Measurements from ENCODE around the gene SERPINE1.

DNA sequence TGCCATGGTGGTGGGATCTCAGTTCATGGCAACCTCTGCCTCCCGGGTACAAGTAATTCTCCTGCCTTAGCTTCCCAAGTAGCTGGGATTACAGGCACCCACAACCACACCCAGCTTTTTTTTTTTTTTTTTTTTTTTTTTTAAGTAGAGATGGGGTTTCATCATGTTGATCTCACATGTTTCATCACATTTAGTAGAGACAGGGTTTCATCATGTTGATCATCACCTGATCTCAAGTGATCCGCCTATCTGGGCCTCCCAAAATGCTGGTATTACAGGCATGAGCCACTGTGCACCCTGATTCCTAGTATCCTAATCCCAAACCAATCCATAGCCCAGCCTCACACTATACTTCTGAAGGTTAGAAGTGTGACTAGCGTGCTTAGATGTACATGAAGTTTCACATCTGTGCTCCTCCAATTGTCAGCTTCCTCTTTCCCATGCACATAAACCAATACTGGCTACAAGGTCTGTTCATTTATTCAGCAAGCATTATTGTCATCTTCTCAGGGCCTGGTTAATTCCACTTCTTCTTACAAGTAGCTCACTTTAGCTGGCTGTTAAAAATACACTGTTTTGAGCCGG, 60.0 kb downstream of the SERPINE1 start:
- no peak for TF ChIP-seq ZFP36L2 (CRISPR knock-in tag; IDR thresholded peaks at IDR 0.05)
- TF ChIP-seq CTCF (CRISPR knock-in tag; IDR thresholded peaks at IDR 0.05): no peak
- TF ChIP-seq TARDBP (CRISPR knock-in tag; IDR thresholded peaks at IDR 0.05): no peak
- no peak for TF ChIP-seq MEIS1 (CRISPR knock-in tag; IDR thresholded peaks at IDR 0.05; ENCODE audit: borderline replicate concordance)
- TF ChIP-seq ZNF234 (CRISPR knock-in tag; conservative IDR thresholded peaks at IDR 0.05): no peak
- no peak for TF ChIP-seq EP300 (IDR thresholded peaks at IDR 0.05; ENCODE audit: low read depth in 2 of 2, low read length in 2 of 2)
- no peak for TF ChIP-seq EP300 (CRISPR knock-in tag; IDR thresholded peaks at IDR 0.05; ENCODE audit: borderline replicate concordance)
- TF ChIP-seq SIN3A (IDR thresholded peaks at IDR 0.05; ENCODE audit: borderline replicate concordance, low read depth, low read length): no peak
- no peak for TF ChIP-seq MAZ (IDR thresholded peaks at IDR 0.05; ENCODE audit: borderline replicate concordance, low read depth, low read length)
- no peak for TF ChIP-seq MAZ (CRISPR knock-in tag; IDR thresholded peaks at IDR 0.05; ENCODE audit: low read depth)
- no peak for TF ChIP-seq ZNF446 (CRISPR knock-in tag; IDR thresholded peaks at IDR 0.05)
- TF ChIP-seq NR2C2 (CRISPR knock-in tag; IDR thresholded peaks at IDR 0.05; ENCODE audit: borderline replicate concordance): no peak
- TF ChIP-seq BHLHE40 (IDR thresholded peaks at IDR 0.05; ENCODE audit: low read length): no peak
- no peak for TF ChIP-seq MAF1 (CRISPR knock-in tag; IDR thresholded peaks at IDR 0.05; ENCODE audit: borderline replicate concordance)
- TF ChIP-seq REST (IDR thresholded peaks at IDR 0.05; ENCODE audit: borderline replicate concordance in 1 of 2, low read depth in 1 of 2, low read length in 2 of 2): no peak
- TF ChIP-seq, protein P1, sequence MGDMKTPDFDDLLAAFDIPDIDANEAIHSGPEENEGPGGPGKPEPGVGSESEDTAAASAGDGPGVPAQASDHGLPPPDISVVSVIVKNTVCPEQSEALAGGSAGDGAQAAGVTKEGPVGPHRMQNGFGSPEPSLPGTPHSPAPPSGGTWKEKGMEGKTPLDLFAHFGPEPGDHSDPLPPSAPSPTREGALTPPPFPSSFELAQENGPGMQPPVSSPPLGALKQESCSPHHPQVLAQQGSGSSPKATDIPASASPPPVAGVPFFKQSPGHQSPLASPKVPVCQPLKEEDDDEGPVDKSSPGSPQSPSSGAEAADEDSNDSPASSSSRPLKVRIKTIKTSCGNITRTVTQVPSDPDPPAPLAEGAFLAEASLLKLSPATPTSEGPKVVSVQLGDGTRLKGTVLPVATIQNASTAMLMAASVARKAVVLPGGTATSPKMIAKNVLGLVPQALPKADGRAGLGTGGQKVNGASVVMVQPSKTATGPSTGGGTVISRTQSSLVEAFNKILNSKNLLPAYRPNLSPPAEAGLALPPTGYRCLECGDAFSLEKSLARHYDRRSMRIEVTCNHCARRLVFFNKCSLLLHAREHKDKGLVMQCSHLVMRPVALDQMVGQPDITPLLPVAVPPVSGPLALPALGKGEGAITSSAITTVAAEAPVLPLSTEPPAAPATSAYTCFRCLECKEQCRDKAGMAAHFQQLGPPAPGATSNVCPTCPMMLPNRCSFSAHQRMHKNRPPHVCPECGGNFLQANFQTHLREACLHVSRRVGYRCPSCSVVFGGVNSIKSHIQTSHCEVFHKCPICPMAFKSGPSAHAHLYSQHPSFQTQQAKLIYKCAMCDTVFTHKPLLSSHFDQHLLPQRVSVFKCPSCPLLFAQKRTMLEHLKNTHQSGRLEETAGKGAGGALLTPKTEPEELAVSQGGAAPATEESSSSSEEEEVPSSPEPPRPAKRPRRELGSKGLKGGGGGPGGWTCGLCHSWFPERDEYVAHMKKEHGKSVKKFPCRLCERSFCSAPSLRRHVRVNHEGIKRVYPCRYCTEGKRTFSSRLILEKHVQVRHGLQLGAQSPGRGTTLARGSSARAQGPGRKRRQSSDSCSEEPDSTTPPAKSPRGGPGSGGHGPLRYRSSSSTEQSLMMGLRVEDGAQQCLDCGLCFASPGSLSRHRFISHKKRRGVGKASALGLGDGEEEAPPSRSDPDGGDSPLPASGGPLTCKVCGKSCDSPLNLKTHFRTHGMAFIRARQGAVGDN (CRISPR knock-in tag; IDR thresholded peaks at IDR 0.05): no peak

All from HepG2 (cell line).